ENCODE data around the gene SPATS2L.

The SPATS2L gene

GRCh38 chr2:200408428-200409316, 102.2 kb downstream of the SPATS2L start:
- DNase-seq (ENCODE audit: low read depth) = peak; percentile 76

GRCh38 chr2:200411831-200412230, 105.3 kb downstream of the SPATS2L start:
- DNase-seq (ENCODE audit: low read depth) = peak; percentile 78

GRCh38 chr2:200414367-200414766, 107.9 kb downstream of the SPATS2L start:
- DNase-seq (ENCODE audit: low read depth) = no peak

- no peak for DNase-seq (ENCODE audit: low read depth)
These were observed 109.0 kb downstream of the SPATS2L start for GRCh38 chr2:200415455-200415854.

- no peak for DNase-seq (ENCODE audit: low read depth)
These were observed 110.4 kb downstream of the SPATS2L start for GRCh38 chr2:200416878-200417277.

GRCh38 chr2:200417366-200417765, 110.9 kb downstream of the SPATS2L start:
- DNase-seq (ENCODE audit: low read depth) = no peak

- no peak for DNase-seq (ENCODE audit: low read depth)
These were observed 111.9 kb downstream of the SPATS2L start for GRCh38 chr2:200418399-200418798.

GRCh38 chr2:200419325-200419724, 112.8 kb downstream of the SPATS2L start:
- DNase-seq (ENCODE audit: low read depth) = no peak

GRCh38 chr2:200421270-200421669, 114.8 kb downstream of the SPATS2L start:
- no peak for DNase-seq (ENCODE audit: low read depth)

GRCh38 chr2:200422071-200422470, 115.6 kb downstream of the SPATS2L start:
- no peak for DNase-seq (ENCODE audit: low read depth)

- DNase-seq (ENCODE audit: low read depth) = no peak
These were observed 116.2 kb downstream of the SPATS2L start for GRCh38 chr2:200422532-200423261.

GRCh38 chr2:200423541-200423940, 117.0 kb downstream of the SPATS2L start:
- DNase-seq (ENCODE audit: low read depth) = no peak

- no peak for DNase-seq (ENCODE audit: low read depth)
These were observed 118.7 kb downstream of the SPATS2L start for GRCh38 chr2:200425026-200425821.

- DNase-seq (ENCODE audit: low read depth) = no peak
These were observed 120.3 kb downstream of the SPATS2L start for GRCh38 chr2:200426754-200427153.

- no peak for DNase-seq (ENCODE audit: low read depth)
These were observed 122.6 kb downstream of the SPATS2L start for GRCh38 chr2:200428961-200429665.

GRCh38 chr2:200430017-200430416, 123.5 kb downstream of the SPATS2L start:
- no peak for DNase-seq (ENCODE audit: low read depth)

- peak; percentile 53 for DNase-seq (ENCODE audit: low read depth)
These were observed 125.7 kb downstream of the SPATS2L start for GRCh38 chr2:200431996-200432705.

- DNase-seq (ENCODE audit: low read depth) = peak; percentile 68
These were observed 128.9 kb downstream of the SPATS2L start for GRCh38 chr2:200435379-200435778.

GRCh38 chr2:200438251-200438650, 131.8 kb downstream of the SPATS2L start:
- DNase-seq (ENCODE audit: low read depth) = no peak

GRCh38 chr2:200438846-200439245, 132.4 kb downstream of the SPATS2L start:
- DNase-seq (ENCODE audit: low read depth) = no peak

GRCh38 chr2:200439981-200440380, 133.5 kb downstream of the SPATS2L start:
- no peak for DNase-seq (ENCODE audit: low read depth)
